NCI-H69 (cell line): ENCODE data around the gene GSTM4.
"Not testable (repeated sequence)": the region's sequence is repeated elsewhere in the genome, so short reads cannot be mapped to it uniquely, and the experiment has no call there.

Experiments used
- DNase-seq: peaks from one replicate; lab custom pipeline; 2025; lab: John Stamatoyannopoulos, UW

GSTM4 gene

DNA sequence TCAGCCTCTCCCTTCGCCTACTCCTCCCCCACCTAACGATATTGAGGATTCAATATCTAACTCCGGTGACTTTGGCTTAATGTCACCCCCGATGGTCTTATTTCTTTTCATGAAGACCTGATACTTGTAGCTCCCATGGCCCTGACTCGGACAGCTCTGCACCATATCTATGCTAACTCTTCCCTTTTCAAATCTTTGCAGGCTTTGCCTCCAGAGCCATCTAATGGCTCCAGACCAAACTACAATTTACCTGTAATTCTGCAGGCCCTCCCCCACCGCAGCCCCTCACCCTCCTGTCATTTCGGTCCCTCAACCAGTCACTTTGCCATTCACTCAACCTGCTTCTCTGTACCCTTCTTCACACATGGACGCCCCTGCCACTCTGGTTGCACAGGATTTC lies 48.3 kb downstream of the GSTM4 start:
- no peak for DNase-seq

DNA sequence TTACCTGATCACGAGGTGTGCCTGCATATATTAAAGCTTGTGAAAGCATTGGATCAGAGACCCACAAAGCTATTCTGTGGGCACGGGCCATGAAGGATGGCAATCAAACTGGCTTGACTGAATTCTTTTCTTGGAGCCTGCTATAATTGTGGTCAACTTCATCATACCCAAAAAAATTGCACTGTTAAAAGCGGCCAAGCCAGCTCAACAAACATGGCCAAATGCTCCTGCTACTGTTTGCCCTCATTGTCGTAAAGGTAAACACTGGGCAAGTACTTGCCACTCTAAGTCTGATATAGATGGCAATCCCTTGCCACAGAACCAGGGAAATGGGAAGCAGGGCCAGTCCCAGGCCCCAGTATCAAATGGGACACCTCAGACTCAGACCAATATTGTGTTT lies 49.5 kb downstream of the GSTM4 start:
- DNase-seq, result no peak

GRCh38 chr1:109708949-109709348 lies 53.0 kb downstream of the GSTM4 start:
- DNase-seq, result not testable (repeated sequence)

GRCh38 chr1:109709822-109710221 lies 53.9 kb downstream of the GSTM4 start:
- not testable (repeated sequence) for DNase-seq
